Loucy (cell line): ENCODE measurements around the gene PALB2.
A peak's percentile ranks its signal among the peaks of the same experiment; 100 is the strongest.

Experiments
- H2AFZ ChIP-seq: fragments of 200-600 bp; sonication (generic); 2 replicates; pipeline ENCODE4 v1.6.0; 2016; ENCODE audit warnings: antibody characterized with exemption, mild to moderate bottlenecking, low read length, moderate library complexity
- H3F3A ChIP-seq: fragments of 200-600 bp; 2 replicates; pipeline ENCODE4 v1.6.0; 2016; ENCODE audit warnings: antibody characterized with exemption, low read depth, mild to moderate bottlenecking
- H3K27me3 ChIP-seq: fragments of 200-600 bp; sonication (generic); 2 replicates; pipeline ENCODE4 v1.6.1; 2014; ENCODE audit warnings: low read length, mild to moderate bottlenecking; ENCODE audit not compliant: insufficient read depth, poor library complexity, severe bottlenecking
- H3K36me3 ChIP-seq: fragments of 200-600 bp; sonication (generic); 2 replicates; pipeline ENCODE4 v1.6.1; 2016; ENCODE audit warnings: low read length; ENCODE audit not compliant: insufficient read depth
- H3K4me1 ChIP-seq: fragments of 200-600 bp; sonication (generic); 2 replicates; pipeline ENCODE4 v1.5.1; 2014; ENCODE audit warnings: low read length, mild to moderate bottlenecking; ENCODE audit not compliant: insufficient read depth, poor library complexity, severe bottlenecking
- H3K4me2 ChIP-seq: fragments of 200-600 bp; sonication (generic); 2 replicates; pipeline ENCODE4 v1.6.0; 2014; ENCODE audit warnings: antibody characterized with exemption, low read length, low read depth, mild to moderate bottlenecking; ENCODE audit not compliant: poor library complexity, severe bottlenecking
- H3K4me3 ChIP-seq: fragments of 200-600 bp; sonication (generic); 2 replicates; pipeline ENCODE4 v1.5.1; 2014; ENCODE audit warnings: low read length, mild to moderate bottlenecking, mixed read lengths; ENCODE audit not compliant: poor library complexity, severe bottlenecking
- H3K79me2 ChIP-seq: fragments of 200-600 bp; sonication (generic); 2 replicates; pipeline ENCODE4 v1.6.1; 2014; ENCODE audit warnings: low read length; ENCODE audit not compliant: insufficient read depth
- H3K9ac ChIP-seq: fragments of 200-600 bp; sonication (generic); 2 replicates; pipeline ENCODE4 v1.6.0; 2014; ENCODE audit warnings: mild to moderate bottlenecking, low read depth, low read length, moderate library complexity; ENCODE audit not compliant: poor library complexity, severe bottlenecking
- H3K9me2 ChIP-seq: fragments of 200-600 bp; sonication (generic); replicated peaks from 2 replicates; pipeline ENCODE4 v1.6.1; 2016; ENCODE audit warnings: low read depth, low read length, mixed read lengths
- H3K9me3 ChIP-seq: fragments of 200-600 bp; sonication (generic); 2 replicates; pipeline ENCODE4 v1.6.1; 2014; ENCODE audit warnings: mild to moderate bottlenecking, antibody characterized with exemption, low read length, low read depth; ENCODE audit not compliant: insufficient read depth
- H4K20me1 ChIP-seq: fragments of 200-600 bp; sonication (generic); 2 replicates; pipeline ENCODE4 v1.6.0; 2014; ENCODE audit warnings: antibody characterized with exemption, low read length, mild to moderate bottlenecking; ENCODE audit not compliant: insufficient read depth, poor library complexity, severe bottlenecking
- CTCF ChIP-seq: fragments of 200-600 bp; sonication (generic); conservative IDR thresholded peaks from 2 replicates; pipeline ENCODE4 v1.5.1; 2014; ENCODE audit warnings: mild to moderate bottlenecking, antibody characterized with exemption, low read length
- EZH2phosphoT487 ChIP-seq: fragments of 200-600 bp; IDR thresholded peaks from 2 replicates; pipeline ENCODE4 v1.6.1; 2018; ENCODE audit warnings: antibody characterized with exemption, mild to moderate bottlenecking, moderate library complexity, borderline replicate concordance

Gene PALB2

DNA sequence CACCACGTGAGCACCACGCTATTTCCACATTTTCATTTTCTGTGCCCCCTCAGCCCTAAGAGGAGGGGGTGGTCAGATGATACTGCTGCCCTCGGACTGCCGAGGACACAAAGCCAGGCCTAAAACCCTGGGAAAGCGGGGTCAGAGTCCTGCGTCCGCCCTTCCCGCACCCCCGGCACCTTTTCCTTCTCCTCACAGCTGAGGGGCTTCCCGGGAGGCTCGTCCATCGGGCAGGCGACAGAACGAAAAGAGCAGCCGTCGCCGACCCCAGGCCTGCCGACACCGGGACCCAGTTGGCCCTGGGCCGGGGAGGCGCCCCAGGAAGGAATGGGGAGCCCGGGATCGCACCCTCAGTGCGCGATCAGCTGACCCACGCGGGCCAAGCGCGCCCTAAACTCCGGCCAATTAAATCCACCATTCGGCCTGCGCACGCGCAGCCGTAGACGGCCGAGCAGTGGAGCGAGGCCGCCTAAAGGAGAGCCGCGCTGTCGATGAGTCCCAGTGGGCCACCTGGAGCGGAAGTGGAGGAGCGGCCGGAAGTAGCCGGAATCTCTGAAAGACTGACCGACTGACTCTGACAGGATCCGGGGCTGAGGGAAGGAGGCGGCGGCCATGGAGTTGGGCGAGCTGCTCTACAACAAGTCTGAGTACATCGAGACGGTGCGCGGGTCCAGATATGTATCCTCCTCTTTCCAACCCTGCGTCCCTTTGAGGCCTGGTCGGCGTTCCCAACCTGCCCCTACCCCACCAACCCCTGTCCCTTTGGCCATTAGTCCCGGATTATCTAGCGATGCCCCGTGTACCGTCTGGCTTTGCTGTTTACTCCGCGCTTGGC lies at the start of gene PALB2, which contains the start of gene DCTN5:
TSS of gene PALB2 (minus strand) at position 380 of the 835 bp plus-strand sequence. CDS start at position 227, 153 bp downstream.
TSS of gene DCTN5 (plus strand) at position 536 of the 835 bp plus-strand sequence. CDS start at position 613, 77 bp downstream.
- peaks cover 65% of the 10 kb centered on the region for H3K79me2 ChIP-seq
- no peaks in the 10 kb centered on the region for H3F3A ChIP-seq
- TF ChIP-seq CTCF, result no peak
- H2AFZ ChIP-seq, result peak within 1 kb of the TSS; percentile 90
- no peaks in the 10 kb centered on the region for H3K27me3 ChIP-seq
- H3K9ac ChIP-seq, result peak within 1 kb of the TSS; percentile 92
- peaks cover 10% of the 10 kb centered on the region; the same call in 1 of the 2 replicates for H3K36me3 ChIP-seq
- no peaks in the 10 kb centered on the region for H3K9me2 ChIP-seq
- peak within 1 kb of the TSS; percentile 82 for H3K4me3 ChIP-seq
- H3K9me3 ChIP-seq, result no peaks in the 10 kb centered on the region
- peak within 1 kb of the TSS; percentile 94 for H3K4me2 ChIP-seq
- H4K20me1 ChIP-seq, result peaks cover 19% of the 10 kb centered on the region
- peaks cover 23% of the 10 kb centered on the region for H3K4me1 ChIP-seq

DNA sequence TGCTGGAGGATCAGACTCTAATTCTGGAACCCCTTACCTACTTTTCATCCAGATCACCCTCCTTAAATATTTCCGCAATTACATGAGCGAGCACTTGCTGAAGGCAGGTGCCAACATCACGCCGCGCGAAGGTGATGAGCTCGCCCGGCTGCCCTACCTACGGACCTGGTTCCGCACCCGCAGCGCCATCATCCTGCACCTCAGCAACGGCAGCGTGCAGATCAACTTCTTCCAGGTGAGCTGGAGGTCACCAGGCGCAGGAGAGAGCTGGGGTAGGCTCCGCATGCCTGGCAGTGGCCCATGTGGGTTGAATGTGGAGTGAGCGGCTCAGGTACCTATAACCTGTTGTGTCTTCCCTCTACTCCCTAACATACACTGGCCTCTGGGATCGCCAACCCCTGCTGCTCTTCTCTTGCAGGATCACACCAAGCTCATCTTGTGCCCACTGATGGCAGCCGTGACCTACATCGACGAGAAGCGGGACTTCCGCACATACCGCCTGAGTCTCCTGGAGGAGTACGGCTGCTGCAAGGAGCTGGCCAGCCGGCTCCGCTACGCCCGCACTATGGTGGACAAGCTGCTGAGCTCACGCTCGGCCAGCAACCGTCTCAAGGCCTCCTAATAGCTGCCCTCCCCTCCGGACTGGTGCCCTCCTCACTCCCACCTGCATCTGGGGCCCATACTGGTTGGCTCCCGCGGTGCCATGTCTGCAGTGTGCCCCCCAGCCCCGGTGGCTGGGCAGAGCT lies 48.5 kb upstream of the PALB2 start:
- Histone ChIP-seq H3K4me3 (no peak overlapping the region), H3K9me2 (no peaks in the 10 kb centered on the region), H3F3A (no peaks in the 10 kb centered on the region), H3K79me2 (peaks cover 28% of the 10 kb centered on the region), H4K20me1 (peaks cover 22% of the 10 kb centered on the region), H3K36me3 (peaks cover 72% of the 10 kb centered on the region; the same call in 1 of the 2 replicates), H3K27me3 (no peaks in the 10 kb centered on the region), H3K4me2 (no peak overlapping the region), H3K4me1 (no peaks in the 10 kb centered on the region), H2AFZ (no peak overlapping the region), H3K9me3 (no peaks in the 10 kb centered on the region), H3K9ac (no peak overlapping the region)
- TF ChIP-seq CTCF (no peak), EZH2phosphoT487 (no peak)

DNA sequence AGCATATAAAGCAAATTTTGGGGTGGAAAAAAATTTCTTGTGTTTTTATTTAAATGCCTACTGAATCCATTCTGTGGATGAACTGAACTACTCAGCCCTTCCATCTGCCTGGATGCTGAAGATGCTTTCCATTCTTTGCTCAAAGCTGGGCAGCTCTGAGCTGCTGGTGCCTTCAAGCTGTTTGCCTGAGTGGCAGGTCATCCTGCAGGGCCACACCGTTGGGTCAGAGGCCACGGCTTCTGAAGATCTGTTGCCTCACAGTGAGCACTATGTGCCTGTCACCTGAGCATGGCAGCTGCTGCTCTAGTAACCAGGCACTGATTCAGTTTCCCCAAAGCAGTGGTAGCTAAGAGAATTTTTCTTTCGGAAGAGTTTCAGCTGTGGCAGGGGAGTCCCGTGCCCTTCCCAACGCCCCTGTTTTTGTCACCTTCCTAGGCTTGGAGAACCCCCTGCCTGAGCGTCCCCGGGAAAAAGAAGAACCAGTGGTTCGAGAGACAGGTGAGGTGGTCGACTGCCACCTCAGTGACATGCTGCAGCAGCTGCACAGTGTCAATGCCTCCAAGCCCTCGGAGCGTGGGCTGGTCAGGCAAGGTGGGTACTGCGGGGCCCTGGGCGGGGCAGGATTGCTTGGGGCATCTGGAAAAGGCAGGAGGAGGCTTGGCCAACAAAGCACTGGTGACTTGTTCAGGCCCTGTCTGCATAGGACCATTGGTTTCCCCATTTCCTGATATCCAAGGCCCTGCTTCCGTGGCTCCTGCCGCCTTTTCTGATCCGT lies 46.1 kb upstream of the PALB2 start:
- H3K4me2 ChIP-seq, result no peak overlapping the region
- H3K9ac ChIP-seq, result no peak overlapping the region
- H4K20me1 ChIP-seq, result peaks cover 33% of the 10 kb centered on the region
- TF ChIP-seq EZH2phosphoT487 (no peak), CTCF (no peak)
- peaks cover 3% of the 10 kb centered on the region for H3K4me1 ChIP-seq
- peaks cover 52% of the 10 kb centered on the region for H3K79me2 ChIP-seq
- no peaks in the 10 kb centered on the region for H3F3A ChIP-seq
- no peak overlapping the region for H2AFZ ChIP-seq
- peaks cover 90% of the 10 kb centered on the region for H3K36me3 ChIP-seq
- H3K4me3 ChIP-seq, result no peak overlapping the region
- no peaks in the 10 kb centered on the region for H3K9me3 ChIP-seq
- no peaks in the 10 kb centered on the region for H3K27me3 ChIP-seq
- no peaks in the 10 kb centered on the region for H3K9me2 ChIP-seq
